HepG2 (cell line): Measurements from ENCODE around the gene KIAA0232. TPM values are rescaled to one million over a fixed set of nuclear protein-coding genes. Genes with fewer than 3 reads are reported as not detected.

ENCODE experiments used
- AHR ChIP-seq: IDR thresholded peaks from 2 replicates; pipeline ENCODE4 v1.6.1; 2018; ENCODE audit warnings: missing genetic modification reagents, missing compliant biosample characterization
- ATF3 ChIP-seq: sonication (generic); formaldehyde crosslinking; IDR thresholded peaks from 2 replicates; pipeline ENCODE4 v1.4.0; 2020; ENCODE audit warnings: missing genetic modification reagents
- GPBP1L1 ChIP-seq: sonication (generic); formaldehyde crosslinking; IDR thresholded peaks from 2 replicates; pipeline ENCODE4 v1.5.0; 2020; ENCODE audit warnings: mild to moderate bottlenecking, missing genetic modification reagents
- HOXA9 ChIP-seq: sonication (generic); formaldehyde crosslinking; IDR thresholded peaks from 2 replicates; pipeline ENCODE4 v1.8.1; 2022; ENCODE audit warnings: missing genetic modification reagents, mild to moderate bottlenecking, moderate library complexity, borderline replicate concordance
- KIAA2018 ChIP-seq: sonication (generic); formaldehyde crosslinking; IDR thresholded peaks from 2 replicates; pipeline ENCODE4 v1.5.0; 2020; ENCODE audit warnings: mild to moderate bottlenecking, missing genetic modification reagents, borderline replicate concordance
- KLF6 ChIP-seq: IDR thresholded peaks from 2 replicates; pipeline ENCODE4 v1.8.0; 2016; ENCODE audit warnings: missing biosample characterization, missing genetic modification reagents
- LBX2 ChIP-seq: sonication (generic); formaldehyde crosslinking; IDR thresholded peaks from 2 replicates; pipeline ENCODE4 v1.5.0; 2020; ENCODE audit warnings: missing genetic modification reagents, mild to moderate bottlenecking, borderline replicate concordance
- MAX ChIP-seq: IDR thresholded peaks from 2 replicates; pipeline ENCODE4 v1.6.1; 2012; ENCODE audit warnings: inconsistent platforms
- MEF2D ChIP-seq: sonication (generic); formaldehyde crosslinking; IDR thresholded peaks from 2 replicates; pipeline ENCODE4 v1.5.1; 2020; ENCODE audit warnings: mild to moderate bottlenecking, missing genetic modification reagents
- ZNF18 ChIP-seq: sonication (generic); formaldehyde crosslinking; IDR thresholded peaks from 2 replicates; pipeline ENCODE4 v1.8.0; 2022; ENCODE audit warnings: mild to moderate bottlenecking, missing genetic modification reagents; ENCODE audit not compliant: insufficient replicate concordance
- ZNF264 ChIP-seq: sonication (generic); formaldehyde crosslinking; IDR thresholded peaks from 2 replicates; pipeline ENCODE4 v1.4.0; 2020; ENCODE audit warnings: missing genetic modification reagents
- ZNF276 ChIP-seq: sonication (generic); formaldehyde crosslinking; IDR thresholded peaks from 2 replicates; pipeline ENCODE4 v1.4.0; 2020; ENCODE audit warnings: mild to moderate bottlenecking, low read depth, missing genetic modification reagents
- ZNF44 ChIP-seq: sonication (generic); formaldehyde crosslinking; IDR thresholded peaks from 2 replicates; pipeline ENCODE4 v1.5.1; 2020; ENCODE audit warnings: mild to moderate bottlenecking, missing genetic modification reagents
- ZNF839 ChIP-seq: sonication (generic); formaldehyde crosslinking; IDR thresholded peaks from 2 replicates; pipeline ENCODE4 v1.4.0; 2020; ENCODE audit warnings: missing genetic modification reagents, mild to moderate bottlenecking, borderline replicate concordance
- polyA plus RNA-seq, 8 experiments: library from polyadenylated mRNA; depleted of rRNA in 3 of 8; stranded (reverse) in 7 of 8; unstranded in 1 of 8; fragments of >200 nt; fragmentation: Illumina TruSeq in 4 of 8; extraction: Trizol in 4 of 8; gene quantifications; 2 replicates each; pipeline versions ENCODE4 v1.2.1 to v1.2.3, GENCODE V29; 2011 to 2016; ENCODE audit warnings: low read depth in 4 of 8, missing spikeins in 1 of 8, mixed read lengths in 1 of 8; ENCODE audit not compliant: insufficient read depth in 1 of 8
- total RNA-seq, 5 experiments: library from RNA; depleted of rRNA; stranded (reverse); fragments of >200 nt; fragmentation: Illumina TruSeq; extraction: Trizol; gene quantifications; 2 replicates each; pipeline ENCODE4 v1.2.3, GENCODE V29; 2016; ENCODE audit warnings: low read depth in 1 of 5

The KIAA0232 gene
- total and polyA plus RNA-seq, 2 of the 13 experiments (the other 11 are each of a cell fraction or from before 2014, with no cell fraction given), result 7.8 to 17.1 TPM

- TF ChIP-seq AHR (0 out of 2 replicates have a peak, but pooled peaks have one; percentile 42), GPBP1L1 (CRISPR knock-in tag) (no peak), MEF2D (CRISPR knock-in tag) (peak; percentile 96), ZNF44 (CRISPR knock-in tag) (no peak), ZNF264 (CRISPR knock-in tag) (peak; percentile 61; the same call in 1 of the 2 replicates), ZNF18 (peak; percentile 78), HOXA9 (CRISPR knock-in tag) (no peak), LBX2 (CRISPR knock-in tag) (no peak), MAX (no peak), ZNF839 (CRISPR knock-in tag) (no peak), KLF6 (CRISPR knock-in tag) (peak; percentile 93), ZNF276 (CRISPR knock-in tag) (no peak; the same call in none of the 2 replicates), KIAA2018 (no peak), ATF3 (CRISPR knock-in tag) (0 out of 2 replicates have a peak, but pooled peaks have one; percentile 13)
Measured at GRCh38 chr4:6755088-6755753, 27.3 kb upstream of the KIAA0232 start (continued).
